Testis (tissue), 2 donors: ENCODE measurements around the gene ADNP.

Experiments used
- CTCF ChIP-seq, 3 experiments: fragments of 450-650 bp in 2 of 3; fragments of 200-600 bp in 1 of 3; sonication (generic) in 1 of 3; IDR thresholded peaks; one replicate each; pipeline ENCODE4 v1.5.1; 2016 to 2019; ENCODE audit warnings: antibody characterized with exemption in 3 of 3, mild to moderate bottlenecking in 2 of 3, moderate library complexity in 1 of 3
- POLR2A ChIP-seq: fragments of 450-650 bp; IDR thresholded peaks from one replicate; pipeline ENCODE4 v1.6.1; 2017; ENCODE audit warnings: antibody characterized with exemption, mild to moderate bottlenecking, moderate library complexity

- TF ChIP-seq CTCF (IDR thresholded peaks at IDR 0.05) (no peak), POLR2A (no peak)
Observed at GRCh38 chr20:50930139-50930975, 880 bp downstream of the ADNP start.
